Suprapubic skin (tissue), 4 donors: ENCODE data around the gene ARPC4. TPM values are rescaled to one million over a fixed set of nuclear protein-coding genes. Genes with fewer than 3 reads are reported as not detected.

Experiments
- DNase-seq, 2 donors: peaks; one replicate each; pipeline ENCODE4 v3.0.0-alpha.2; 2019; ENCODE audit warnings: low spot score in 2 of 2
- H3K27ac ChIP-seq: fragments of 200-600 bp; sonication (generic); one replicate; pipeline ENCODE4 v1.5.1; 2019
- H3K27me3 ChIP-seq: fragments of 200-600 bp; sonication (generic); one replicate; pipeline ENCODE4 v1.5.1; 2019
- H3K36me3 ChIP-seq: fragments of 200-600 bp; sonication (generic); one replicate; pipeline ENCODE4 v1.5.1; 2019
- H3K4me1 ChIP-seq: fragments of 200-600 bp; sonication (generic); one replicate; pipeline ENCODE4 v1.5.1; 2019
- H3K4me3 ChIP-seq: fragments of 200-600 bp; sonication (generic); one replicate; pipeline ENCODE4 v1.5.1; 2019; ENCODE audit warnings: mild to moderate bottlenecking
- H3K9me3 ChIP-seq: fragments of 200-600 bp; sonication (generic); one replicate; pipeline ENCODE4 v1.5.1; 2019
- CTCF ChIP-seq, 2 donors: fragments of 200-600 bp in 1 of 2; fragments of 450-650 bp in 1 of 2; sonication (generic) in 1 of 2; IDR thresholded peaks; one replicate each; pipeline ENCODE4 v1.5.1; 2016 to 2019; ENCODE audit warnings: antibody characterized with exemption in 2 of 2, mild to moderate bottlenecking in 1 of 2, moderate library complexity in 1 of 2
- EP300 ChIP-seq: sonication (generic); formaldehyde crosslinking; IDR thresholded peaks from one replicate; pipeline ENCODE4 v1.6.1; 2017; ENCODE audit warnings: antibody characterized with exemption
- POLR2A ChIP-seq, 2 donors: fragments of 450-650 bp; IDR thresholded peaks; one replicate each; pipeline ENCODE4 v1.6.1; 2017; ENCODE audit warnings: antibody characterized with exemption in 2 of 2, mild to moderate bottlenecking in 2 of 2, moderate library complexity in 2 of 2
- POLR2AphosphoS5 ChIP-seq, 3 donors: sonication (generic); formaldehyde crosslinking; IDR thresholded peaks; one replicate each; pipeline ENCODE4 v1.6.1; 2017; ENCODE audit warnings: antibody characterized with exemption in 3 of 3
- WGBS: methylation state at CpG from one replicate; pipeline ENCODE4 v1.1.5; 2018; 5-methylcytosine and 5-hydroxymethylcytosine counted together
- total RNA-seq, 4 donors: library from RNA; depleted of rRNA; stranded (reverse); fragments of >200 nt; gene quantifications; one replicate each; pipeline ENCODE4 v1.1.0, GENCODE V29; 2016

Gene ARPC4
- total RNA-seq, 4 donors from 2014 or later: 107 to 132 (median 124) TPM

- Histone ChIP-seq H3K4me3 (no peak overlapping the region), H3K9me3 (no peaks in the 10 kb centered on the region), H3K4me1 (peaks cover 7% of the 10 kb centered on the region), H3K27me3 (no peaks in the 10 kb centered on the region), H3K27ac (no peak overlapping the region), H3K36me3 (peaks cover 66% of the 10 kb centered on the region)
- no peak for TF ChIP-seq POLR2AphosphoS5 (IDR thresholded peaks at IDR 0.05)
- 42% methylated on average over 3 of the region's 3 CpGs for WGBS
- DNase-seq: no peak
These were observed 10.1 kb upstream of the ARPC4 start for GRCh38 chr3:9782770-9783169.

GRCh38 chr3:9783954-9784353 is 8.9 kb upstream of the ARPC4 start:
- no peak overlapping the region for H3K27ac ChIP-seq
- WGBS: 87% methylated on average over 5 of the region's 14 CpGs
- no peak overlapping the region for H3K4me3 ChIP-seq
- peaks cover 77% of the 10 kb centered on the region for H3K36me3 ChIP-seq
- no peak for TF ChIP-seq POLR2AphosphoS5 (IDR thresholded peaks at IDR 0.05)
- no peak for TF ChIP-seq CTCF (IDR thresholded peaks at IDR 0.05)
- TF ChIP-seq POLR2A (IDR thresholded peaks at IDR 0.05): no peak
- TF ChIP-seq EP300: no peak
- H3K4me1 ChIP-seq: peaks cover 4% of the 10 kb centered on the region
- no peak for DNase-seq
- H3K9me3 ChIP-seq: no peaks in the 10 kb centered on the region
- no peaks in the 10 kb centered on the region for H3K27me3 ChIP-seq

GRCh38 chr3:9784965-9785364 is 7.9 kb upstream of the ARPC4 start:
- 89% methylated on average over 4 of the region's 4 CpGs for WGBS

GRCh38 chr3:9785602-9786001 is 7.3 kb upstream of the ARPC4 start:
- Histone ChIP-seq H3K27me3 (no peaks in the 10 kb centered on the region), H3K4me1 (peaks cover 4% of the 10 kb centered on the region), H3K9me3 (no peaks in the 10 kb centered on the region), H3K27ac (no peak overlapping the region), H3K4me3 (no peak overlapping the region), H3K36me3 (peaks cover 82% of the 10 kb centered on the region)
- TF ChIP-seq EP300 (no peak), CTCF (IDR thresholded peaks at IDR 0.05) (no peak), POLR2A (IDR thresholded peaks at IDR 0.05) (no peak), POLR2AphosphoS5 (IDR thresholded peaks at IDR 0.05) (no peak)
- DNase-seq: no peak
- 82% methylated on average over 7 of the region's 7 CpGs for whole genome bisulfite sequencing

More at GRCh38 chr3:9784965-9785364, 7.9 kb upstream of the ARPC4 start:
- no peaks in the 10 kb centered on the region for H3K9me3 ChIP-seq
- DNase-seq: no peak
- peaks cover 85% of the 10 kb centered on the region for H3K36me3 ChIP-seq
- no peaks in the 10 kb centered on the region for H3K27me3 ChIP-seq
- TF ChIP-seq POLR2AphosphoS5 (IDR thresholded peaks at IDR 0.05) (no peak), EP300 (no peak)
- H3K4me3 ChIP-seq: no peak overlapping the region
- H3K27ac ChIP-seq: no peak overlapping the region
- H3K4me1 ChIP-seq: peaks cover 4% of the 10 kb centered on the region

GRCh38 chr3:9786209-9786739 is 6.6 kb upstream of the ARPC4 start:
- Histone ChIP-seq H3K4me1 (peaks cover 4% of the 10 kb centered on the region), H3K9me3 (no peaks in the 10 kb centered on the region), H3K4me3 (no peak overlapping the region), H3K27ac (no peak overlapping the region), H3K36me3 (peaks cover 82% of the 10 kb centered on the region), H3K27me3 (no peaks in the 10 kb centered on the region)
- TF ChIP-seq EP300 (no peak), POLR2A (IDR thresholded peaks at IDR 0.05) (no peak), CTCF (IDR thresholded peaks at IDR 0.05) (no peak), POLR2AphosphoS5 (IDR thresholded peaks at IDR 0.05) (no peak)
- no peak for DNase-seq
- WGBS: 92% methylated on average over 3 of the region's 7 CpGs

GRCh38 chr3:9786825-9787669 is 5.8 kb upstream of the ARPC4 start:
- TF ChIP-seq POLR2AphosphoS5 (IDR thresholded peaks at IDR 0.05) (no peak), POLR2A (IDR thresholded peaks at IDR 0.05) (no peak), CTCF (IDR thresholded peaks at IDR 0.05) (no peak), EP300 (no peak)
- no peaks in the 10 kb centered on the region for H3K27me3 ChIP-seq
- no peak overlapping the region for H3K4me3 ChIP-seq
- WGBS: 93% methylated on average over 10 of the region's 13 CpGs
- H3K36me3 ChIP-seq: peaks cover 74% of the 10 kb centered on the region
- no peak for DNase-seq
- no peaks in the 10 kb centered on the region for H3K9me3 ChIP-seq
- no peak overlapping the region for H3K27ac ChIP-seq
- peaks cover 10% of the 10 kb centered on the region for H3K4me1 ChIP-seq
